HEK293 (cell line): ENCODE results near the gene KCNMA1.

Experiments used
- CTCF ChIA-PET: fragments of 350-600 bp; formaldehyde crosslinking; extraction: SDS; loops from one replicate; lab custom pipeline; 2021; ENCODE audit warnings: antibody characterized with exemption; lab: Yijun Ruan, JAX
- POLR2A ChIA-PET: fragments of 300-600 bp; formaldehyde crosslinking; extraction: SDS; loops from one replicate; lab custom pipeline; 2020; ENCODE audit warnings: antibody characterized with exemption, inconsistent platforms; lab: Yijun Ruan, JAX
- H3K27ac ChIP-seq: fragments of 200-500 bp; sonication (Bioruptor generic); 2 replicates; pipeline ENCODE4 v1.5.1; 2014; ENCODE audit warnings: low read depth, low read length, control low read depth, inconsistent platforms; ENCODE audit errors: extremely low read depth
- H3K36me3 ChIP-seq, 2 experiments: fragments of 200-500 bp in 1 of 2; sonication (Bioruptor generic) in 1 of 2; 1 replicate in 1 of 2; 2 replicates in 1 of 2; pipeline ENCODE4 v1.5.1; 2014 to 2017; ENCODE audit warnings: inconsistent platforms in 2 of 2, low read length in 2 of 2; ENCODE audit not compliant: control insufficient read depth in 2 of 2, insufficient read depth in 1 of 2
- H3K4me1 ChIP-seq: fragments of 200-500 bp; sonication (Bioruptor generic); 2 replicates; pipeline ENCODE4 v1.5.1; 2014; ENCODE audit warnings: mild to moderate bottlenecking, low read length, inconsistent platforms; ENCODE audit not compliant: control insufficient read depth, insufficient read depth
- H3K4me3 ChIP-seq: 2 replicates; pipeline ENCODE4 v1.5.1; 2011; ENCODE audit warnings: low read depth, mild to moderate bottlenecking, control low read depth, low read length, moderate library complexity
- H3K9me3 ChIP-seq: fragments of 200-500 bp; sonication (Bioruptor generic); 2 replicates; pipeline ENCODE4 v1.5.1; 2014; ENCODE audit warnings: low read depth, low read length, inconsistent platforms; ENCODE audit not compliant: control insufficient read depth, insufficient read depth
- GLIS2 ChIP-seq: fragments of 450-650 bp; formaldehyde crosslinking; IDR thresholded peaks from 2 replicates; pipeline ENCODE4 v1.5.1; 2016; ENCODE audit warnings: missing biosample characterization, missing genetic modification characterization
- HOXD13 ChIP-seq: sonication (generic); formaldehyde crosslinking; IDR thresholded peaks from 2 replicates; pipeline ENCODE4 v1.8.0; 2022; ENCODE audit warnings: missing genetic modification reagents, borderline replicate concordance
- SCRT1 ChIP-seq: fragments of 450-650 bp; formaldehyde crosslinking; IDR thresholded peaks from 2 replicates; pipeline ENCODE4 v1.5.1; 2016; ENCODE audit warnings: missing biosample characterization, missing genetic modification characterization, borderline replicate concordance
- SETDB1 ChIP-seq: IDR thresholded peaks from one replicate; pipeline ENCODE4 v1.6.1; 2017; ENCODE audit warnings: mild to moderate bottlenecking, low read length, moderate library complexity, mixed read lengths; ENCODE audit not compliant: insufficient read length
- TCF7L2 ChIP-seq: IDR thresholded peaks from 2 replicates; pipeline ENCODE4 v1.6.1; 2011; ENCODE audit warnings: low read depth, mild to moderate bottlenecking, inconsistent platforms, low read length, moderate library complexity, borderline replicate concordance
- ZBTB17 ChIP-seq: fragments of 450-650 bp; formaldehyde crosslinking; IDR thresholded peaks from 2 replicates; pipeline ENCODE4 v1.5.1; 2016; ENCODE audit warnings: missing biosample characterization, missing genetic modification characterization
- ZNF112 ChIP-seq: fragments of 450-650 bp; formaldehyde crosslinking; IDR thresholded peaks from 2 replicates; pipeline ENCODE4 v1.5.0; 2017; ENCODE audit warnings: missing biosample characterization, missing genetic modification characterization
- ZNF157 ChIP-seq: fragments of 450-650 bp; formaldehyde crosslinking; IDR thresholded peaks from 2 replicates; pipeline ENCODE4 v1.5.1; 2016; ENCODE audit warnings: missing biosample characterization, missing genetic modification characterization
- ZNF354C ChIP-seq: fragments of 450-650 bp; formaldehyde crosslinking; IDR thresholded peaks from 2 replicates; pipeline ENCODE4 v1.5.1; 2016; ENCODE audit warnings: missing biosample characterization, missing genetic modification characterization, low read depth, borderline replicate concordance
- ZNF416 ChIP-seq: fragments of 450-650 bp; formaldehyde crosslinking; IDR thresholded peaks from 2 replicates; pipeline ENCODE4 v1.5.1; 2016; ENCODE audit warnings: missing biosample characterization, missing genetic modification characterization
- ZNF768 ChIP-seq: fragments of 450-650 bp; formaldehyde crosslinking; IDR thresholded peaks from 2 replicates; pipeline ENCODE4 v1.5.1; 2018; ENCODE audit warnings: missing biosample characterization, mild to moderate bottlenecking, missing genetic modification characterization
- TF ChIP-seq, protein P1 (sequence below): sonication (generic); formaldehyde crosslinking; IDR thresholded peaks from 2 replicates; pipeline ENCODE4 v1.8.1; 2022; ENCODE audit warnings: mild to moderate bottlenecking, moderate library complexity, missing genetic modification reagents
- TF ChIP-seq, protein P2 (sequence below): fragments of 450-650 bp; formaldehyde crosslinking; IDR thresholded peaks from 2 replicates; pipeline ENCODE4 v1.5.1; 2016; ENCODE audit warnings: missing biosample characterization, missing genetic modification characterization
- TF ChIP-seq, protein P3 (sequence below): fragments of 450-650 bp; formaldehyde crosslinking; IDR thresholded peaks from 2 replicates; pipeline ENCODE4 v1.5.1; 2017; ENCODE audit warnings: missing biosample characterization, missing genetic modification characterization
- TF ChIP-seq, protein P4 (sequence below): fragments of 450-650 bp; formaldehyde crosslinking; IDR thresholded peaks from 2 replicates; pipeline ENCODE4 v1.5.1; 2016; ENCODE audit warnings: missing biosample characterization, missing genetic modification characterization, borderline replicate concordance
- TF ChIP-seq, protein P5 (sequence below): IDR thresholded peaks from 2 replicates; pipeline ENCODE4 v1.6.1; 2011; ENCODE audit warnings: mild to moderate bottlenecking, low read depth, low read length, borderline replicate concordance
- TF ChIP-seq, protein P6 (sequence below): fragments of 450-650 bp; formaldehyde crosslinking; IDR thresholded peaks from 2 replicates; pipeline ENCODE4 v1.5.1; 2017; ENCODE audit warnings: missing biosample characterization, missing genetic modification characterization

KCNMA1 gene

DNA sequence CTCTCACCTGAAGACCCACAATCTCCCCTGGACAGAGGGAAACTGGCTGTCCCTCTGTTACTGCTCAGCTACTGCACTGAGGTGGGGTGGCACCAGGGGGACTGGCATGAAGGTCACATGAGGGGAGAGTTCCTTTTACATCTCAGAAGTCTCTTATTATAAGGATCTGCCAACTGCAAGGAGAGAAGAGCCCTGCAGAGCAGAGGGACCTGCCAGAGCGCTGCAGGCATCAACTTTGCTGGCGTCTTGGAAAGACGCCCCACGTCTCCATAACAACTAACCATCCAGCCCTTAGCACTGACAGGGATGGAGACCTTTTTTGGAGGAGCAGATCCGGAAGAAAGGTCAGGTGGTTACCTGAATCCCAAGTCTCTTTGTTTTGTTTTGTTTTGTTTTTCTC lies 218.6 kb downstream of the KCNMA1 start:
- CTCF ChIA-PET, result interaction anchor here (0.6 kb wide), 1 partner anchor 253 kb away, joined by 3 read pairs; no protein-coding TSS in a partner anchor
- no peaks in the 10 kb centered on the region for H3K4me1 ChIP-seq
- POLR2A ChIA-PET, result no interaction called here

DNA sequence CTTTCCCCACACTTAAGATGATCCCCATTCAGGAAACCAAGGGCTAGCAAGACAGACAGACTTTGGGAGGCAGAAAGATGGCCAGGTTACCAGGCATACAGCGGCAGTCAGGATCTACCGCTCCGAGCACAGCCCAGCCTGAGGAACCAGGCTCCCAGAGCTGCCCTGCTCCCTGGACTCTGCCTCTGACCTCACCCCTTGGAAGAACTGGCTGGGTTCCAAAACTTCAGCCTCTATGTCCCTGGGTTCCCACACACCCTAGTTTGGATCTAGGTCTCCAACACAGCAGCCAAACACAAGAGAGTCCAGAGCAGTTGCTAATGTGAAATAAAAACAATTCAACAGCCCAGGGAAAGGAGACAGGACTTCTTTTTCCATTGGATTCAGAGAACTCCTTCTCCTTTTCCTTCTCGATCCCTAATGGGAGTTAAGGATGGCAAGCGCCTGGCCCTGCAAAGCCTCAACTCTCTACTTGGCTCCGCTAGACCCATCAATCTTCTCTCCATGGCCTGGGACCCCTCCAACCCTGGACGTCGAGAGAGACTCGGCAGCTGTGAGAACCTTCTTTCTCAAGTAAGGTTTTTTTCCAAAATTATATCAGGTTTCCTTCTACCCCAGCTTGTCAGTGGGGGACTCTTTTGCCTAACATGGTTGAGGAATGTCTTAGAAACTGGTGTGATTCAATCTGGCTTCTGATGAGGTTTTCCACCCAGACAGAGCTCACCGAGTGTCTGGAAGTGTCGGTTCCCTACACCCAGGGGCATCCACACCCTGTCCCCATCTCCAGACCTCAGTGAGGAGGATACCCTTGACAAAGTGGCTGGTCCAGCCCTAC lies 219.6 kb downstream of the KCNMA1 start:
- POLR2A ChIA-PET, result interaction anchor here (1.0 kb wide), 1 partner anchor 11 kb away, joined by 3 read pairs; no protein-coding TSS in a partner anchor
- Histone ChIP-seq H3K27ac (no peak overlapping the region), H3K4me1 (no peaks in the 10 kb centered on the region), H3K36me3 (no peaks in the 10 kb centered on the region), H3K4me3 (no peak overlapping the region), H3K9me3 (no peaks in the 10 kb centered on the region)
- TF ChIP-seq, protein P1, sequence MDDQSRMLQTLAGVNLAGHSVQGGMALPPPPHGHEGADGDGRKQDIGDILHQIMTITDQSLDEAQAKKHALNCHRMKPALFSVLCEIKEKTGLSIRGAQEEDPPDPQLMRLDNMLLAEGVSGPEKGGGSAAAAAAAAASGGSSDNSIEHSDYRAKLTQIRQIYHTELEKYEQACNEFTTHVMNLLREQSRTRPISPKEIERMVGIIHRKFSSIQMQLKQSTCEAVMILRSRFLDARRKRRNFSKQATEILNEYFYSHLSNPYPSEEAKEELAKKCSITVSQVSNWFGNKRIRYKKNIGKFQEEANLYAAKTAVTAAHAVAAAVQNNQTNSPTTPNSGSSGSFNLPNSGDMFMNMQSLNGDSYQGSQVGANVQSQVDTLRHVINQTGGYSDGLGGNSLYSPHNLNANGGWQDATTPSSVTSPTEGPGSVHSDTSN (CRISPR knock-in tag), result no peak
- no peak for TF ChIP-seq GLIS2 (tag by site-specific recombination)
- CTCF ChIA-PET, result interaction anchor here (1.8 kb wide), 1 partner anchor 11 kb away, joined by 7 read pairs; no protein-coding TSS in a partner anchor

More for the DNA sequence above, 218.6 kb downstream of the KCNMA1 start:
- Histone ChIP-seq H3K9me3 (no peaks in the 10 kb centered on the region), H3K4me3 (no peak overlapping the region), H3K27ac (no peak overlapping the region), H3K36me3 (no peaks in the 10 kb centered on the region)
- TF ChIP-seq, protein P2, sequence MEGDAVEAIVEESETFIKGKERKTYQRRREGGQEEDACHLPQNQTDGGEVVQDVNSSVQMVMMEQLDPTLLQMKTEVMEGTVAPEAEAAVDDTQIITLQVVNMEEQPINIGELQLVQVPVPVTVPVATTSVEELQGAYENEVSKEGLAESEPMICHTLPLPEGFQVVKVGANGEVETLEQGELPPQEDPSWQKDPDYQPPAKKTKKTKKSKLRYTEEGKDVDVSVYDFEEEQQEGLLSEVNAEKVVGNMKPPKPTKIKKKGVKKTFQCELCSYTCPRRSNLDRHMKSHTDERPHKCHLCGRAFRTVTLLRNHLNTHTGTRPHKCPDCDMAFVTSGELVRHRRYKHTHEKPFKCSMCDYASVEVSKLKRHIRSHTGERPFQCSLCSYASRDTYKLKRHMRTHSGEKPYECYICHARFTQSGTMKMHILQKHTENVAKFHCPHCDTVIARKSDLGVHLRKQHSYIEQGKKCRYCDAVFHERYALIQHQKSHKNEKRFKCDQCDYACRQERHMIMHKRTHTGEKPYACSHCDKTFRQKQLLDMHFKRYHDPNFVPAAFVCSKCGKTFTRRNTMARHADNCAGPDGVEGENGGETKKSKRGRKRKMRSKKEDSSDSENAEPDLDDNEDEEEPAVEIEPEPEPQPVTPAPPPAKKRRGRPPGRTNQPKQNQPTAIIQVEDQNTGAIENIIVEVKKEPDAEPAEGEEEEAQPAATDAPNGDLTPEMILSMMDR (tag by site-specific recombination), result no peak
- no peak for TF ChIP-seq ZNF768 (tag by site-specific recombination)
- TF ChIP-seq ZNF354C (tag by site-specific recombination), result no peak

DNA sequence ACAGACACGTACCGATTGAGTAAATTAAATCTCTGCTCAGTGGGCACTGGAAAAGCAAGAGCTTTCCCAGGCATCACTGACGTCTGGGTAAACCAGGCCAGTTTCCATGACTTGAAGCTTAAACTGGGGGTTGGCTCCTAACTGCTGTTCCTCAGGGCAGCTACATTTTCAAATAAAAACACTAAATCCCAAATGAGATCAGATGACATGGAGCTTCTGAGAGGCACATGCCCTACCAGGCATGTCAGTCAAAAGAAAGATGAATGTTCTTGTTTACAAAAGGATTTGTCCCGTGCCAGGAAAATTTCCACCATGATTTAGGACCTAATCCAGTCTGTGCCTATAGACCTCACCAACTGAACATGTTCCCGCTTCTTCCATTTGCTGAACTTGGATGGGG lies 220.2 kb downstream of the KCNMA1 start:
- no peaks in the 10 kb centered on the region for H3K9me3 ChIP-seq
- ChIA-PET POLR2A (interaction anchor here (1.0 kb wide), 1 partner anchor 10 kb away, joined by 3 read pairs; no protein-coding TSS in a partner anchor), CTCF (interaction anchor here (1.8 kb wide), 1 partner anchor 11 kb away, joined by 7 read pairs; no protein-coding TSS in a partner anchor)
- H3K4me1 ChIP-seq, result no peaks in the 10 kb centered on the region
- TF ChIP-seq ZNF112 (tag by site-specific recombination) (no peak), ZNF416 (tag by site-specific recombination) (no peak), SCRT1 (tag by site-specific recombination) (no peak), SETDB1 (no peak), TCF7L2 (no peak), ZNF157 (tag by site-specific recombination) (no peak), ZBTB17 (tag by site-specific recombination) (no peak), HOXD13 (CRISPR knock-in tag) (no peak)
- TF ChIP-seq, protein P3, sequence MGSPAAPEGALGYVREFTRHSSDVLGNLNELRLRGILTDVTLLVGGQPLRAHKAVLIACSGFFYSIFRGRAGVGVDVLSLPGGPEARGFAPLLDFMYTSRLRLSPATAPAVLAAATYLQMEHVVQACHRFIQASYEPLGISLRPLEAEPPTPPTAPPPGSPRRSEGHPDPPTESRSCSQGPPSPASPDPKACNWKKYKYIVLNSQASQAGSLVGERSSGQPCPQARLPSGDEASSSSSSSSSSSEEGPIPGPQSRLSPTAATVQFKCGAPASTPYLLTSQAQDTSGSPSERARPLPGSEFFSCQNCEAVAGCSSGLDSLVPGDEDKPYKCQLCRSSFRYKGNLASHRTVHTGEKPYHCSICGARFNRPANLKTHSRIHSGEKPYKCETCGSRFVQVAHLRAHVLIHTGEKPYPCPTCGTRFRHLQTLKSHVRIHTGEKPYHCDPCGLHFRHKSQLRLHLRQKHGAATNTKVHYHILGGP (tag by site-specific recombination), result no peak
- TF ChIP-seq, protein P4, sequence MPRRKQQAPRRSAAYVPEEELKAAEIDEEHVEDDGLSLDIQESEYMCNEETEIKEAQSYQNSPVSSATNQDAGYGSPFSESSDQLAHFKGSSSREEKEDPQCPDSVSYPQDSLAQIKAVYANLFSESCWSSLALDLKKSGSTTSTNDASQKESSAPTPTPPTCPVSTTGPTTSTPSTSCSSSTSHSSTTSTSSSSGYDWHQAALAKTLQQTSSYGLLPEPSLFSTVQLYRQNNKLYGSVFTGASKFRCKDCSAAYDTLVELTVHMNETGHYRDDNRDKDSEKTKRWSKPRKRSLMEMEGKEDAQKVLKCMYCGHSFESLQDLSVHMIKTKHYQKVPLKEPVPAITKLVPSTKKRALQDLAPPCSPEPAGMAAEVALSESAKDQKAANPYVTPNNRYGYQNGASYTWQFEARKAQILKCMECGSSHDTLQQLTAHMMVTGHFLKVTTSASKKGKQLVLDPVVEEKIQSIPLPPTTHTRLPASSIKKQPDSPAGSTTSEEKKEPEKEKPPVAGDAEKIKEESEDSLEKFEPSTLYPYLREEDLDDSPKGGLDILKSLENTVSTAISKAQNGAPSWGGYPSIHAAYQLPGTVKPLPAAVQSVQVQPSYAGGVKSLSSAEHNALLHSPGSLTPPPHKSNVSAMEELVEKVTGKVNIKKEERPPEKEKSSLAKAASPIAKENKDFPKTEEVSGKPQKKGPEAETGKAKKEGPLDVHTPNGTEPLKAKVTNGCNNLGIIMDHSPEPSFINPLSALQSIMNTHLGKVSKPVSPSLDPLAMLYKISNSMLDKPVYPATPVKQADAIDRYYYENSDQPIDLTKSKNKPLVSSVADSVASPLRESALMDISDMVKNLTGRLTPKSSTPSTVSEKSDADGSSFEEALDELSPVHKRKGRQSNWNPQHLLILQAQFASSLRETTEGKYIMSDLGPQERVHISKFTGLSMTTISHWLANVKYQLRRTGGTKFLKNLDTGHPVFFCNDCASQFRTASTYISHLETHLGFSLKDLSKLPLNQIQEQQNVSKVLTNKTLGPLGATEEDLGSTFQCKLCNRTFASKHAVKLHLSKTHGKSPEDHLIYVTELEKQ (tag by site-specific recombination), result no peak
- TF ChIP-seq, protein P5, sequence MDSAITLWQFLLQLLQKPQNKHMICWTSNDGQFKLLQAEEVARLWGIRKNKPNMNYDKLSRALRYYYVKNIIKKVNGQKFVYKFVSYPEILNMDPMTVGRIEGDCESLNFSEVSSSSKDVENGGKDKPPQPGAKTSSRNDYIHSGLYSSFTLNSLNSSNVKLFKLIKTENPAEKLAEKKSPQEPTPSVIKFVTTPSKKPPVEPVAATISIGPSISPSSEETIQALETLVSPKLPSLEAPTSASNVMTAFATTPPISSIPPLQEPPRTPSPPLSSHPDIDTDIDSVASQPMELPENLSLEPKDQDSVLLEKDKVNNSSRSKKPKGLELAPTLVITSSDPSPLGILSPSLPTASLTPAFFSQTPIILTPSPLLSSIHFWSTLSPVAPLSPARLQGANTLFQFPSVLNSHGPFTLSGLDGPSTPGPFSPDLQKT, result no peak
- TF ChIP-seq, protein P6, sequence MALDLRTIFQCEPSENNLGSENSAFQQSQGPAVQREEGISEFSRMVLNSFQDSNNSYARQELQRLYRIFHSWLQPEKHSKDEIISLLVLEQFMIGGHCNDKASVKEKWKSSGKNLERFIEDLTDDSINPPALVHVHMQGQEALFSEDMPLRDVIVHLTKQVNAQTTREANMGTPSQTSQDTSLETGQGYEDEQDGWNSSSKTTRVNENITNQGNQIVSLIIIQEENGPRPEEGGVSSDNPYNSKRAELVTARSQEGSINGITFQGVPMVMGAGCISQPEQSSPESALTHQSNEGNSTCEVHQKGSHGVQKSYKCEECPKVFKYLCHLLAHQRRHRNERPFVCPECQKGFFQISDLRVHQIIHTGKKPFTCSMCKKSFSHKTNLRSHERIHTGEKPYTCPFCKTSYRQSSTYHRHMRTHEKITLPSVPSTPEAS (tag by site-specific recombination), result no peak
- TF ChIP-seq, protein P1 (CRISPR knock-in tag), result no peak
- H3K36me3 ChIP-seq, result no peaks in the 10 kb centered on the region
- no peak overlapping the region for H3K4me3 ChIP-seq
- no peak overlapping the region for H3K27ac ChIP-seq
